ENCODE data around the gene ZCCHC24. TPM values are rescaled to one million over a fixed set of nuclear protein-coding genes. Genes with fewer than 3 reads are reported as not detected.

The ZCCHC24 gene
- total RNA-seq, 1 donor from 2014 or later = 0.52 TPM

- H3K4me1 Mint-ChIP-seq (ENCODE audit: low read depth) = peaks cover 11% of the 10 kb centered on the region
Measured at GRCh38 chr10:79430325-79430905, 15.0 kb downstream of the ZCCHC24 start.

GRCh38 chr10:79429751-79430150, 15.7 kb downstream of the ZCCHC24 start:
- Mint-ChIP-seq H3K4me1 (ENCODE audit: low read depth) (peaks cover 9% of the 10 kb centered on the region), H3K27me3 (ENCODE audit: insufficient read depth) (peaks cover 18% of the 10 kb centered on the region), H3K27ac (no peak overlapping the region), H3K9me3 (no peaks in the 10 kb centered on the region), H3K4me3 (no peak overlapping the region), H3K36me3 (ENCODE audit: low read depth) (no peaks in the 10 kb centered on the region)
- intact Hi-C loops (cut with micrococcal nuclease) = no loop called here
- DNase-seq (ENCODE audit: low spot score) = no peak

More at GRCh38 chr10:79430325-79430905, 15.0 kb downstream of the ZCCHC24 start:
- DNase-seq (ENCODE audit: low spot score) = no peak
- Mint-ChIP-seq H3K27ac (no peak overlapping the region), H3K9me3 (no peaks in the 10 kb centered on the region), H3K36me3 (ENCODE audit: low read depth) (no peaks in the 10 kb centered on the region), H3K4me3 (no peak overlapping the region), H3K27me3 (ENCODE audit: insufficient read depth) (peaks cover 18% of the 10 kb centered on the region)
- intact Hi-C loops (cut with micrococcal nuclease) = no loop called here

- no peaks in the 10 kb centered on the region for H3K9me3 Mint-ChIP-seq
- no peak for DNase-seq (ENCODE audit: low spot score)
- no peak overlapping the region for H3K27ac Mint-ChIP-seq
- peaks cover 18% of the 10 kb centered on the region for H3K27me3 Mint-ChIP-seq (ENCODE audit: insufficient read depth)
- no peaks in the 10 kb centered on the region for H3K36me3 Mint-ChIP-seq (ENCODE audit: low read depth)
- no peak overlapping the region for H3K4me3 Mint-ChIP-seq
- H3K4me1 Mint-ChIP-seq (ENCODE audit: low read depth) = no peaks in the 10 kb centered on the region
- intact Hi-C loops (cut with micrococcal nuclease) = no loop called here
Measured at GRCh38 chr10:79427965-79428364, 17.5 kb downstream of the ZCCHC24 start.

GRCh38 chr10:79425074-79425532, 20.3 kb downstream of the ZCCHC24 start:
- Mint-ChIP-seq H3K4me1 (ENCODE audit: low read depth) (no peaks in the 10 kb centered on the region), H3K27me3 (ENCODE audit: insufficient read depth) (peaks cover 18% of the 10 kb centered on the region), H3K27ac (no peak overlapping the region), H3K9me3 (no peaks in the 10 kb centered on the region), H3K36me3 (ENCODE audit: low read depth) (no peaks in the 10 kb centered on the region), H3K4me3 (no peak overlapping the region)
- DNase-seq (ENCODE audit: low spot score) = no peak
- intact Hi-C loops (cut with micrococcal nuclease) = no loop called here

- H3K4me3 Mint-ChIP-seq = no peak overlapping the region
- H3K9me3 Mint-ChIP-seq = no peaks in the 10 kb centered on the region
- intact Hi-C loops (cut with micrococcal nuclease) = no loop called here
- no peaks in the 10 kb centered on the region for H3K36me3 Mint-ChIP-seq (ENCODE audit: low read depth)
- no peaks in the 10 kb centered on the region for H3K4me1 Mint-ChIP-seq (ENCODE audit: low read depth)
- peaks cover 18% of the 10 kb centered on the region for H3K27me3 Mint-ChIP-seq (ENCODE audit: insufficient read depth)
- no peak overlapping the region for H3K27ac Mint-ChIP-seq
- no peak for DNase-seq (ENCODE audit: low spot score)
Measured at GRCh38 chr10:79424221-79425073, 21.0 kb downstream of the ZCCHC24 start.

GRCh38 chr10:79422178-79422892, 23.1 kb downstream of the ZCCHC24 start:
- H3K4me1 Mint-ChIP-seq (ENCODE audit: low read depth) = no peaks in the 10 kb centered on the region
- H3K4me3 Mint-ChIP-seq = no peak overlapping the region
- intact Hi-C loops (cut with micrococcal nuclease) = no loop called here
- H3K36me3 Mint-ChIP-seq (ENCODE audit: low read depth) = no peaks in the 10 kb centered on the region
- no peak for DNase-seq (ENCODE audit: low spot score)
- no peaks in the 10 kb centered on the region for H3K9me3 Mint-ChIP-seq
- H3K27ac Mint-ChIP-seq = no peak overlapping the region
- peaks cover 14% of the 10 kb centered on the region for H3K27me3 Mint-ChIP-seq (ENCODE audit: insufficient read depth)

- intact Hi-C loops (cut with micrococcal nuclease) = no loop called here
- Mint-ChIP-seq H3K27ac (no peak overlapping the region), H3K4me1 (ENCODE audit: low read depth) (no peaks in the 10 kb centered on the region), H3K36me3 (ENCODE audit: low read depth) (no peaks in the 10 kb centered on the region), H3K27me3 (ENCODE audit: insufficient read depth) (peaks cover 5% of the 10 kb centered on the region), H3K9me3 (no peaks in the 10 kb centered on the region), H3K4me3 (no peak overlapping the region)
- DNase-seq (ENCODE audit: low spot score) = no peak
Measured at GRCh38 chr10:79420974-79421688, 24.3 kb downstream of the ZCCHC24 start.

- Mint-ChIP-seq H3K4me1 (ENCODE audit: low read depth) (no peaks in the 10 kb centered on the region), H3K9me3 (no peaks in the 10 kb centered on the region), H3K36me3 (ENCODE audit: low read depth) (no peaks in the 10 kb centered on the region), H3K27ac (no peak overlapping the region), H3K27me3 (ENCODE audit: insufficient read depth) (no peaks in the 10 kb centered on the region), H3K4me3 (no peak overlapping the region)
- DNase-seq (ENCODE audit: low spot score) = no peak
- intact Hi-C loops (cut with micrococcal nuclease) = no loop called here
Measured at GRCh38 chr10:79418886-79419595, 26.4 kb downstream of the ZCCHC24 start.

- no peaks in the 10 kb centered on the region for H3K4me1 Mint-ChIP-seq (ENCODE audit: low read depth)
- intact Hi-C loops (cut with micrococcal nuclease) = no loop called here
- no peak for DNase-seq (ENCODE audit: low spot score)
- H3K27ac Mint-ChIP-seq = no peak overlapping the region
- no peaks in the 10 kb centered on the region for H3K36me3 Mint-ChIP-seq (ENCODE audit: low read depth)
- no peaks in the 10 kb centered on the region for H3K9me3 Mint-ChIP-seq
- H3K4me3 Mint-ChIP-seq = no peak overlapping the region
- H3K27me3 Mint-ChIP-seq (ENCODE audit: insufficient read depth) = no peaks in the 10 kb centered on the region
Measured at GRCh38 chr10:79418274-79418673, 27.1 kb downstream of the ZCCHC24 start.

GRCh38 chr10:79417731-79418130, 27.7 kb downstream of the ZCCHC24 start:
- Mint-ChIP-seq H3K27me3 (ENCODE audit: insufficient read depth) (no peaks in the 10 kb centered on the region), H3K27ac (no peak overlapping the region), H3K4me1 (ENCODE audit: low read depth) (no peaks in the 10 kb centered on the region), H3K36me3 (ENCODE audit: low read depth) (no peaks in the 10 kb centered on the region), H3K9me3 (no peaks in the 10 kb centered on the region), H3K4me3 (no peak overlapping the region)
- DNase-seq (ENCODE audit: low spot score) = no peak
- intact Hi-C loops (cut with micrococcal nuclease) = no loop called here

GRCh38 chr10:79417266-79417665, 28.2 kb downstream of the ZCCHC24 start:
- H3K27me3 Mint-ChIP-seq (ENCODE audit: insufficient read depth) = no peaks in the 10 kb centered on the region
- H3K4me1 Mint-ChIP-seq (ENCODE audit: low read depth) = no peaks in the 10 kb centered on the region
- H3K27ac Mint-ChIP-seq = no peak overlapping the region
- H3K36me3 Mint-ChIP-seq (ENCODE audit: low read depth) = no peaks in the 10 kb centered on the region
- intact Hi-C loops (cut with micrococcal nuclease) = no loop called here
- no peak for DNase-seq (ENCODE audit: low spot score)
- no peak overlapping the region for H3K4me3 Mint-ChIP-seq
- no peaks in the 10 kb centered on the region for H3K9me3 Mint-ChIP-seq

- H3K4me3 Mint-ChIP-seq = no peak overlapping the region
- H3K36me3 Mint-ChIP-seq (ENCODE audit: low read depth) = no peaks in the 10 kb centered on the region
- H3K27ac Mint-ChIP-seq = no peak overlapping the region
- no peaks in the 10 kb centered on the region for H3K4me1 Mint-ChIP-seq (ENCODE audit: low read depth)
- DNase-seq (ENCODE audit: low spot score) = no peak
- intact Hi-C loops (cut with micrococcal nuclease) = no loop called here
- H3K27me3 Mint-ChIP-seq (ENCODE audit: insufficient read depth) = no peaks in the 10 kb centered on the region
- H3K9me3 Mint-ChIP-seq = no peaks in the 10 kb centered on the region
Measured at GRCh38 chr10:79416578-79417255, 28.7 kb downstream of the ZCCHC24 start.

All from activated T-helper 1 cell treated with anti-CD3 and anti-CD28 coated beads, Interleukin-12 subunit alpha, Interleukin-12 subunit beta, Interleukin-2, Interleukin-4 antibody, amounts not matched to agents 30 ng/mL and 10 ng/mL and 1 ng/mL, durations not matched to agents 14 hours and 24 hours and 36 hours (primary cell).